Measurements from ENCODE around the gene SNED1.
"Not testable (repeated sequence)": the region's sequence is repeated elsewhere in the genome, so short reads cannot be mapped to it uniquely, and the experiment has no call there.

Gene SNED1

GRCh38 chr2:240972636-240973521 lies 25.5 kb upstream of the SNED1 start:
- DNase-seq, result no peak

GRCh38 chr2:240974771-240975572 lies 23.4 kb upstream of the SNED1 start:
- DNase-seq, result no peak

GRCh38 chr2:240975903-240976302 lies 22.5 kb upstream of the SNED1 start:
- not testable (repeated sequence) for DNase-seq

- no peak for DNase-seq
These were observed 17.1 kb upstream of the SNED1 start for GRCh38 chr2:240981280-240981679.

GRCh38 chr2:240981871-240982800 lies 16.3 kb upstream of the SNED1 start:
- DNase-seq, result no peak

GRCh38 chr2:240982821-240983281 lies 15.6 kb upstream of the SNED1 start:
- DNase-seq, result no peak

GRCh38 chr2:240983361-240983995 lies 14.9 kb upstream of the SNED1 start:
- DNase-seq, result no peak

GRCh38 chr2:240983996-240984498 lies 14.4 kb upstream of the SNED1 start:
- DNase-seq, result no peak

- no peak for DNase-seq
These were observed 12.3 kb upstream of the SNED1 start for GRCh38 chr2:240985881-240986786.

GRCh38 chr2:240986787-240987411 lies 11.5 kb upstream of the SNED1 start:
- DNase-seq, result no peak

GRCh38 chr2:240987588-240987987 lies 10.8 kb upstream of the SNED1 start:
- no peak for DNase-seq

- DNase-seq, result no peak
These were observed 10.3 kb upstream of the SNED1 start for GRCh38 chr2:240988146-240988545.

GRCh38 chr2:240988571-240989271 lies 9.7 kb upstream of the SNED1 start:
- DNase-seq, result no peak

- DNase-seq, result no peak
These were observed 8.8 kb upstream of the SNED1 start for GRCh38 chr2:240989451-240990265.

- DNase-seq, result no peak
These were observed 8.2 kb upstream of the SNED1 start for GRCh38 chr2:240990266-240990529.

GRCh38 chr2:240990726-240991377 lies 7.6 kb upstream of the SNED1 start:
- no peak for DNase-seq

GRCh38 chr2:240991378-240992263 lies 6.8 kb upstream of the SNED1 start:
- no peak for DNase-seq
